Effector CD4-positive, alpha-beta T cell (primary cell): ENCODE measurements around the gene SERINC1.

Experiments used
- DNase-seq: peaks from one replicate; pipeline ENCODE4 v3.0.0-alpha.2; 2020

Gene SERINC1

DNA sequence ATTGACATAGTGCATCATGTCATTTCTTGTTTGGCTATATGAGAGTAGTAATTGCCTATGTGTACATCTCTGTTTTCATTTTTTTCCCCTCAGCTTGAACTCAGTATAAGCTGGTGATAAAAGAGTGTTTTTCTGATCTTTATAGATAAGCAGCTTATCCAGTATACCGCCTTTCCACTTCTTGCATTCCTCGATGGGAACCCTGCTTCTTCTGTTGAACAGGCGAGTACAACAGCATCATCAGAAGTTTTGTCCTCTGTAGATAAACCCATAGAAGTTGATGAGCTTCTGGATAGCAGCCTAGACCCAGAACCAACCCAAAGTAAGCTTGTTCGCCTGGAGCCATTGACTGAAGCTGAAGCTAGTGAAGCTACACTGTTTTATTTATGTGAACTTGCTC is 39.8 kb downstream of the SERINC1 start:
- no peak for DNase-seq

DNA sequence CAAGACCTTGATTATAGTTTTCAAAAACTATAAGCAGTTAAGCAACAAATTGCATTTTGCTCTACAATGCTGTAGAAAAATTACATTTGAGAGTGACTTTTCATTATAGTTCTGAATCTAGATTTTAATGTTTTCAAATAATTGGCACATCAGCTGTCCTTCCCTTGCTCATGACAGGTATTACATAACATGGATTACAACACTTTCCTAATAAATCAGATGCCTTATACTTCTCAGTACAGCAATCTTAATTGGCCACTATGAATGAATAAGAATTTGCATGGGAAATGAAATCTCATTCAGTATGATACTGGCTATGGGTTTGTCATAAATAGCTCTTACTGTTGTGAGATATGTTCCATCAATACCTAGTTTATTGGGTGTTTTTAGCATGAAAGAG is 42.3 kb downstream of the SERINC1 start:
- DNase-seq = no peak

- DNase-seq = no peak
Observed at GRCh38 chr6:122428781-122429180, 42.8 kb downstream of the SERINC1 start.

- no peak for DNase-seq
Observed at GRCh38 chr6:122426597-122426996, 45.0 kb downstream of the SERINC1 start.

DNA sequence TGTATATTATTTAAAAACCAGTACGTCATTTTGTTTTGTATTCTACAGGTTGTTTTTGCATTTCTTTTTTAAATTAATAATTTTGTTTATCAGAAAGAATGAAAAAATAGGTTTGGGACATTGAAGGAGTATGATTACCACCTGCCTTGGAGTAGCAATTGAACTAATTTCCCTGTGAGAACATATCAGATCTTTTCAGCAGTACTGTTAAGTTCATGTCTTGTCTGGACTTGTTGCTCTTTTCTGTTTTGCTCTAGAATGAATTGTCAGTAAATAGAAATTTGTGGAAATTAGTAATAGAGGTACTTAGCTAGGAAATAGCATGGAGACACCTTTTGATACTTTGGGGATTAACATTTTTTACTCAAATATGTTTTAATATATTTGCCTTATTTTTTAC is 47.9 kb downstream of the SERINC1 start:
- DNase-seq = no peak

GRCh38 chr6:122422614-122423267 is 48.9 kb downstream of the SERINC1 start:
- DNase-seq = no peak

- DNase-seq = no peak
Observed at GRCh38 chr6:122422003-122422402, 49.6 kb downstream of the SERINC1 start.

GRCh38 chr6:122416825-122417224 is 54.8 kb downstream of the SERINC1 start:
- DNase-seq = no peak

DNA sequence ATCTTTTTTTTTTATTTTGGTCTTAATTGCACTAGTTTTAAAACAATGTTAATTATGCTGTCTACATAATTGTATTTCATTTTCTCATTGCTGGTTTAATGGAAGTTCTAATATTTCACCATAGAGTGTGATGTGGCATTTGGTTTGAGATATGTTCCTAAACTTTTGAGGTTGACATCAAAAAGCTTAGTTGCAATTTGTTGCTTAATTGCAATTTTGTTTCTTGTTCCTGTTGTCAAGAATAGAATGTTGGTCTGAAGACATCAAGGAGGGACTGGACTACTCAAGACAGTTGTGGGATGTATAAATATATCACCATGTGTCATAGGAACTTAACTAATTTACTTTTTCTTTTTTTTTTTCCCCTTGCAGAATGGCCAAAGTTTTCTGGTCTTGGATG is 59.6 kb downstream of the SERINC1 start:
- no peak for DNase-seq

DNA sequence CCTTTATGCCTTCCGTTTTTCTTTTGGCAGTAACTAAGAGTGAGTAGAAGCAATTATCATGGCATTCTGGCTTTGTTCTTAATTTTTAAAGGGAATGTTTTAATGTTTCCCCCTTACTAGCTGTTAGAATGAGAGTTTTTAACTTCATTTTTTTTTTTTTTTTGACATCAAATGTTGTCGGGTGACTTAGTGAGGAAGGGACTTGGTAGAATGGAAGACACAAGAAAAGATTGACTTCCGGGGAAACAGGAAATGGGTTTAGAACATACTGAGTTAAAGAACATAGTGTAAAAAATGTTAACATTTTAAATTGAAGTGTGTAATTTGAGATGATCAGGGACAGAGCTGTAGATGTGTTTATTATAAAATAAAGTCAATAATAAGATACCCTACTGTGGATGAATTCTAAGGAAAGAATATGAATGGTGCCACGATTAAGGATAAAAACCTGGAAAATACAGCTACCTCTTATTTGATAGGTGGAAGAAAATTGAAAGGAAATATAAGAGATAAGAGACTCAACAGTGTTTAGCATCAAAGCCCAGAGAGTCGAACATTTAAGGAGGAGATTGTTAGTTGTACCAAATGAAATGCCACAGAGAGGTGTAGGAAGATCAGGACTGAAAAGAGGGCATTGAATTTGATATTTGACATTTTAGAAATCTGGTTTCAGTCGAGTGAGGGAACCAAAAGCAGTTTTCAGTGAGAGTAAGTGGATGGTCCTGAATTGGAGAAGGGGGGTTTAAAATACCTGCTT is 62.7 kb downstream of the SERINC1 start:
- DNase-seq = no peak

DNA sequence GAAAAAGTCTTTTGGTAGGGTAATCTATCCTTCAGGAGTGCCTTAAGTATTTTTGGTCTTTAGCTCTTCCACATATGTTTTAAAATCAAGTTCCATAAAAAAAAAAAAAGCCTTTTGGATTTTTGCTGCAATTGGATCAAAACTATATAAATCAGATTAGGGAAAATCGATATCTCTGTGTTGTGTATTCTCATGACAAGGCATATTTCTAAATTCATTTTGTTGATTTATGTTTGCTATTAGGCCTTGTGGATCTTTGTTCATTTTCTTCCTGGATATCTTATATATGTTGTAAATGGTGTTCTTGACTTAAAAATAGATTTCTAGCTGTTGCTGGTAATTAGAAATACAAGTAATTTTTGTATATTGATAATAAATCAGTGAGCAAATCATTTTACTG is 63.4 kb downstream of the SERINC1 start:
- no peak for DNase-seq

DNA sequence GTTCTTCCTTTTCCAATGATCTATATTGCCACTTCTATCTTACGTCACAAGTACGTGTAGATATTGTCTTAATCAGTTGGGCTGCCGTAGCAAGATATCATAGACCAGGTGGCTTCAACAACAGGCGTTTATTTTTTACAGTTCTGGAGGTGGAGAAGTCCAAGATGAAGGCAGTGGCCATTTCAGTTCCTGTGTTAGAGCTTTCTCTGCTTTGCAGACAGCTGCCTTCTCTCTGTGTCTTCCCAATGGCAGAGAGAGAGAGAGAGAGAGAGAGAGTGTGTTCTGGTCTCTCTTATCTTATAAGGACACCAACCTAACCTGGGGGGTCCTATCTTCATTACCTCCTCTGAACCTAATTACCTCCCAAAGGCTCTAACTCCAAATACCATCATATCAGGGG is 63.9 kb downstream of the SERINC1 start:
- no peak for DNase-seq

DNA sequence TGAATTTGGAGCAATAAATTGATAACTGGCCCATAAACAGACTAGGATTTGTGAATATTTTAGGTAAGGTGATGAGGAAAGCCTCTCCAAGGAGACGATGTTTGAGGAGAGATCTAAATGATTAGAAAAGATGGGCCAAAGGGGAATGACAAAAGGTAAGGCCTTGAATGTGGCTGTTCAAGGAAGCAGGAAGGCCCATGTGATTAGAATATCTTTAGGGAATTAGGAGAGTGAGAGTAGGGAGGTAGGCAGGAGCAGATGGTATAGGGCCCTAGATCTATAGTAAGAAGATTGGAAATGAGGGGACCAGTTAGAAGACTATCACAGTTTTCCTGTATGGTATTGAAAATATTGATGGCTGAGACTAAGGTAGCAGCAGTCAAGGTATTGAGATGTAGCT is 65.4 kb downstream of the SERINC1 start:
- DNase-seq = no peak

DNA sequence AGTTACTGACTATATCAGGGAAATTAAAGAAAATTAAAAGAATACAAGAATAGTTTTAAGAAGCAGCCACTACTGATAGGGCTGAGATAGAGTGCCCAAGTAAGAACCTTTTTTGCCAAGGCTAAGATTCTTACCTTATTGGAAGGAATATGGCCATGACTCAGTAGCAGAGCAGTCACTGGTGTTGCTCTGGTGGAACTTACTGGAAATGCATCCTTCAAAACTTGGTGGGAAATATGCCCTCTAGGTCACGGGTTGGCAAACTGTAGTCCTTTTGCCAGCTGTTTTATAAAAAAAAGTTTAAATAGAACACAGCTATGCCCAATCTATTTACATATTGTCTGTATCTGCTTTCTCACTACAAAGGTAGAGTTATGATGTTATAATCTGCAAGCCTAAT is 66.2 kb downstream of the SERINC1 start:
- DNase-seq = no peak

- no peak for DNase-seq
Observed at GRCh38 chr6:122404444-122404843, 67.2 kb downstream of the SERINC1 start.

DNA sequence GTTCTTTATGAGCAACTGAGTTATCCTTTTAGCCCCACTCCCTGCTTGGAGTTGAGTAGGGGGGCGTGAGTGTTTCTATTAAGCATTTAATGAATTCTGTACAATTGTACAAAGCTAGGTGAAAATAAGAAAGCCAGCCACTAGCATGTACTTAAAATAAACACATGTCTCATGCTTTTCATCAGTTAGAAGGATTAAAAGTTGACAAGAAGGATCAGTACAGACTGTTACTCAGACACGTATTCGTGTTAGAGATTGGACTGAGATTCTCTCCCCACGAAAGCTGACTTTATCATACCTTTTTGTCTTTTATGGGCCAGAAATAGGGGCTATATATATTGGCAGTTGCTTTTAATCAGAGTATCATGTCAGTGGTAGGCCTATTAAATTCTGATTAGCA is 70.5 kb downstream of the SERINC1 start:
- DNase-seq = no peak

DNA sequence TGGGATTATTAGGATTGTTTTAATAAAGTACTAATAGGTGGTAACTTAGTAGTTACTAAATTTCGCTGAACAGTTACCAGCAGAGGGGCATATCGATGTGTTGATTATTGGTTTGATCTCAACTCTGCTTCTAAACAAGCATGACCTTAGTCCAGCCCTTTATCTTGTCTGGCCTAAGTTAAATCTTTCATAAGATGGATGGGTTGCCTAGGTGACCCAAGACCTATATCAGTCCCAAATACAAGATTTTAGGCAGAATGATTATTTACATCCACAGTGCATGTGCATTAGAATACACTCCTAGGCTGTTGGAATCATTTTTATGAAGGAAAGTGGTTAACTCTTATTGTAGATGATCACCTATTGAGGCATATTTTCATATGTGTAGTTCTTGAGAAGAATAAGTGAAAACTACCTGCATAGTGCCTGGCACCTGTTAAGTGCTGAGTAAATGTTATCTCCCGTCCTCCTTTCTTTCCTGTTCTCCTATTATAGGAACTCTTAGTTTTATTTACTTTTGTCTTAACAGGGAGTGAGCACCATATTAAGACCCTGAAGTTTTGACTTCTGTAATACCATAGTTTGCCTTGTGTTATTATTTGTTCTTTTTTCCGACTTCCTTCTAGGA is 71.0 kb downstream of the SERINC1 start:
- no peak for DNase-seq

GRCh38 chr6:122400121-122400450 is 71.5 kb downstream of the SERINC1 start:
- no peak for DNase-seq

DNA sequence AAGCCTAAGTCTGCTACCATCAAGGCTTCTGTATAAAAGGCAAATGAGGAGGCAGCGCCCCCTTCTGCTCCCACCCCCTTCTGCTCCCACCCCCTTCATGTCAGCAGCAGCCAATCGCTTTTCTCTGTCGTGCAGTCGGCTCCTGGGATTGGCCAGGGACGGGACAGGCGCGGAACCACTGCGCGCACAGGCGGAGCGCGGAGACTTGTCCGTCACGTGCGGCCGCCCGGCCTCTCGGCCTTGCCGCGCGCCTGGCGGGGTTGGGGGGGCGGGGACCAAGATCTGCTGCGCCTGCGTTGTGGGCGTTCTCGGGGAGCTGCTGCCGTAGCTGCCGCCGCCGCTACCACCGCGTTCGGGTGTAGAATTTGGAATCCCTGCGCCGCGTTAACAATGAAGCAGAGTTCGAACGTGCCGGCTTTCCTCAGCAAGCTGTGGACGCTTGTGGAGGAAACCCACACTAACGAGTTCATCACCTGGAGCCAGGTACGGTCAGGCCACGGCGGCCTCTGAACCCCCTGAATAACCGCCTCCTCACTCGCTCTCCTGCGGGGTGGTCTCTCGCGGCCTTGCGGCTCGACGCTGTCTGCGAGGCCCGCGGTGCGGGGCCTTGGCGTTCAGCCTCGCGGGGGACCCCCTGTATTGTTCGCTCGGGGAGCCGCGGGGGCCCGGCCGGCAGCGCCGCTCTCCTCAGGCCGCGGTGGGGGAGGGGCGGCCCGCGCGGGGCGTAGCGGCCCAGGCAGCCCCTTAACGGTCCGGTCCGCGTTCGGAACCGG is 72.1 kb downstream of the SERINC1 start, which contains the start of gene HSF2:
Gene HSF2, plus strand, starts transcription at position 305 of the 773 bp plus-strand sequence. Its CDS starts 86 bp downstream, at position 391.
- peak; percentile 86 for DNase-seq

DNA sequence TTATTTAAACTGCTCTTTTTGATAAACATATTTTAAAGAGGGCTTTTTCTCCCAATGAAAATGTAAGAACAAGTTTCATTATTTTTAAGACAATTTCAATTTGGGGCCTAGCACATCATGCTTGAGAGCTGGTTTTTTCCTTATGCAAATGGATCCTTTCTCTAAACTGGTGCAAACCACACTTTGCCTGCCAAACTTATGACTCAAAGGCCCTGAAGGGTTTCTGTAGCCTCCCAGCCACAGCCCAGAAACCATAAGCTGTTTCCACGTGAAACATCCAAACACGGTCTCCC is 72.6 kb downstream of the SERINC1 start:
- DNase-seq = no peak

DNA sequence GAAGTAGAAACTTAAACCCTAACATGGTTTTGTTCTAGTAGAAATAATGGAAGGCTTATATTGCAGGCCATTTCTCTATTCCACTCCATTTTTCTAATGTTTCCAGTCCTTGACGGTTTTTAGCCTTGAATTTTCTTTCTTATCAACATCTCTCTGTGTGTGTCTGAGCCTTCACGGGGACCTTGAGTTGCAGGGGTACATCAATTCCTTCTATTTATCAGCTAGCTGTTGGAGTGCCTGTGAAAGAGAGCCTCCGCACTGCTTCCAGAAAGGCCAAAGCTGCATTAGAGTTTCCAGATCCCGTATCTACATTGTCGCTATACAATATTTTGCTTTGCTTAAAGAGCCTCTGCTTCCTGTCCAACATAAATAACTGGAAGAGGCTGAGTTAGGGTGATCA is 77.6 kb downstream of the SERINC1 start:
- DNase-seq = no peak

GRCh38 chr6:122393351-122393896 is 78.2 kb downstream of the SERINC1 start:
- DNase-seq = no peak
